Measurements from ENCODE around the gene MYO9A.
"Not testable (repeated sequence)": the region's sequence is repeated elsewhere in the genome, so short reads cannot be mapped to it uniquely, and the experiment has no call there.

The MYO9A gene

GRCh38 chr15:72070817-72071447 is 47.0 kb downstream of the MYO9A start:
- no peak overlapping the region for H3K4me3 ChIP-seq (ENCODE audit: low read length in 2 of 2)
- no peak overlapping the region for H3K9ac ChIP-seq (ENCODE audit: low read depth in 1 of 2, low read length in 2 of 2)
- H3K27ac ChIP-seq (ENCODE audit: low read depth in 2 of 2, low read length in 2 of 2) = no peak overlapping the region
- H3K27me3 ChIP-seq (ENCODE audit: control insufficient read depth in 2 of 2, insufficient read depth in 2 of 2, low read length in 2 of 2) = no peaks in the 10 kb centered on the region
- peaks cover 0 to 2% of the 10 kb centered on the region in 2 donors for H3K4me1 ChIP-seq (ENCODE audit: control insufficient read depth in 2 of 2, insufficient read depth in 2 of 2, low read length in 2 of 2)
- no peaks in the 10 kb centered on the region for H3K36me3 ChIP-seq (ENCODE audit: control insufficient read depth in 2 of 2, insufficient read depth in 2 of 2, low read length in 2 of 2)
- no peaks in the 10 kb centered on the region for H3K9me3 ChIP-seq (ENCODE audit: control insufficient read depth in 2 of 2, low read length in 2 of 2)

GRCh38 chr15:72068856-72069255 is 49.1 kb downstream of the MYO9A start:
- no peaks in the 10 kb centered on the region for H3K27me3 ChIP-seq (ENCODE audit: control insufficient read depth in 2 of 2, insufficient read depth in 2 of 2, low read length in 2 of 2)
- H3K36me3 ChIP-seq (ENCODE audit: control insufficient read depth in 2 of 2, insufficient read depth in 2 of 2, low read length in 2 of 2) = no peaks in the 10 kb centered on the region
- H3K27ac ChIP-seq (ENCODE audit: low read depth in 2 of 2, low read length in 2 of 2) = no peak overlapping the region
- no peak overlapping the region for H3K9ac ChIP-seq (ENCODE audit: low read depth in 1 of 2, low read length in 2 of 2)
- peaks cover 0 to 2% of the 10 kb centered on the region in 2 donors for H3K4me1 ChIP-seq (ENCODE audit: control insufficient read depth in 2 of 2, insufficient read depth in 2 of 2, low read length in 2 of 2)
- no peak overlapping the region for H3K4me3 ChIP-seq (ENCODE audit: low read length in 2 of 2)
- H3K9me3 ChIP-seq (ENCODE audit: control insufficient read depth in 2 of 2, low read length in 2 of 2) = no peaks in the 10 kb centered on the region

- Histone ChIP-seq H3K27me3 (ENCODE audit: control insufficient read depth in 2 of 2, insufficient read depth in 2 of 2, low read length in 2 of 2) (no peaks in the 10 kb centered on the region), H3K36me3 (ENCODE audit: control insufficient read depth in 2 of 2, insufficient read depth in 2 of 2, low read length in 2 of 2) (no peaks in the 10 kb centered on the region), H3K9ac (ENCODE audit: low read depth in 1 of 2, low read length in 2 of 2) (no peak overlapping the region), H3K27ac (ENCODE audit: low read depth in 2 of 2, low read length in 2 of 2) (no peak overlapping the region), H3K4me1 (ENCODE audit: control insufficient read depth in 2 of 2, insufficient read depth in 2 of 2, low read length in 2 of 2) (peaks cover 0 to 2% of the 10 kb centered on the region in 2 donors), H3K4me3 (ENCODE audit: low read length in 2 of 2) (no peak overlapping the region), H3K9me3 (ENCODE audit: control insufficient read depth in 2 of 2, low read length in 2 of 2) (no peaks in the 10 kb centered on the region)
Observed at GRCh38 chr15:72065801-72066200, 52.1 kb downstream of the MYO9A start.

GRCh38 chr15:72063186-72063585 is 54.8 kb downstream of the MYO9A start:
- no peak overlapping the region for H3K27ac ChIP-seq (ENCODE audit: low read depth in 2 of 2, low read length in 2 of 2)
- H3K9me3 ChIP-seq (ENCODE audit: control insufficient read depth in 2 of 2, low read length in 2 of 2) = no peaks in the 10 kb centered on the region
- H3K9ac ChIP-seq (ENCODE audit: low read depth in 1 of 2, low read length in 2 of 2) = no peak overlapping the region
- H3K4me3 ChIP-seq (ENCODE audit: low read length in 2 of 2) = no peak overlapping the region
- no peaks in the 10 kb centered on the region for H3K27me3 ChIP-seq (ENCODE audit: control insufficient read depth in 2 of 2, insufficient read depth in 2 of 2, low read length in 2 of 2)
- no peaks in the 10 kb centered on the region for H3K4me1 ChIP-seq (ENCODE audit: control insufficient read depth in 2 of 2, insufficient read depth in 2 of 2, low read length in 2 of 2)
- no peaks in the 10 kb centered on the region for H3K36me3 ChIP-seq (ENCODE audit: control insufficient read depth in 2 of 2, insufficient read depth in 2 of 2, low read length in 2 of 2)

- no peaks in the 10 kb centered on the region for H3K27me3 ChIP-seq (ENCODE audit: control insufficient read depth in 2 of 2, insufficient read depth in 2 of 2, low read length in 2 of 2)
- no peak overlapping the region for H3K4me3 ChIP-seq (ENCODE audit: low read length in 2 of 2)
- H3K36me3 ChIP-seq (ENCODE audit: control insufficient read depth in 2 of 2, insufficient read depth in 2 of 2, low read length in 2 of 2) = no peaks in the 10 kb centered on the region
- no peaks in the 10 kb centered on the region for H3K9me3 ChIP-seq (ENCODE audit: control insufficient read depth in 2 of 2, low read length in 2 of 2)
- no peak overlapping the region for H3K27ac ChIP-seq (ENCODE audit: low read depth in 2 of 2, low read length in 2 of 2)
- H3K9ac ChIP-seq (ENCODE audit: low read depth in 1 of 2, low read length in 2 of 2) = no peak overlapping the region
- H3K4me1 ChIP-seq (ENCODE audit: control insufficient read depth in 2 of 2, insufficient read depth in 2 of 2, low read length in 2 of 2) = no peaks in the 10 kb centered on the region
Observed at GRCh38 chr15:72062319-72062718, 55.6 kb downstream of the MYO9A start.

- no peaks in the 10 kb centered on the region for H3K27me3 ChIP-seq (ENCODE audit: control insufficient read depth in 2 of 2, insufficient read depth in 2 of 2, low read length in 2 of 2)
- H3K9ac ChIP-seq (ENCODE audit: low read depth in 1 of 2, low read length in 2 of 2) = no peak overlapping the region
- no peaks in the 10 kb centered on the region for H3K9me3 ChIP-seq (ENCODE audit: control insufficient read depth in 2 of 2, low read length in 2 of 2)
- no peak overlapping the region for H3K4me3 ChIP-seq (ENCODE audit: low read length in 2 of 2)
- H3K36me3 ChIP-seq (ENCODE audit: control insufficient read depth in 2 of 2, insufficient read depth in 2 of 2, low read length in 2 of 2) = no peaks in the 10 kb centered on the region
- H3K27ac ChIP-seq (ENCODE audit: low read depth in 2 of 2, low read length in 2 of 2) = no peak overlapping the region
- H3K4me1 ChIP-seq (ENCODE audit: control insufficient read depth in 2 of 2, insufficient read depth in 2 of 2, low read length in 2 of 2) = no peaks in the 10 kb centered on the region
Observed at GRCh38 chr15:72060687-72061250, 57.2 kb downstream of the MYO9A start.

GRCh38 chr15:72058585-72058984 is 59.4 kb downstream of the MYO9A start:
- Histone ChIP-seq H3K9ac (ENCODE audit: low read depth in 1 of 2, low read length in 2 of 2) (no peak overlapping the region), H3K36me3 (ENCODE audit: control insufficient read depth in 2 of 2, insufficient read depth in 2 of 2, low read length in 2 of 2) (no peaks in the 10 kb centered on the region)

GRCh38 chr15:72057548-72058091 is 60.3 kb downstream of the MYO9A start:
- H3K4me3 ChIP-seq (ENCODE audit: low read length in 2 of 2) = no peak overlapping the region
- no peaks in the 10 kb centered on the region for H3K36me3 ChIP-seq (ENCODE audit: control insufficient read depth in 2 of 2, insufficient read depth in 2 of 2, low read length in 2 of 2)
- H3K9me3 ChIP-seq (ENCODE audit: control insufficient read depth in 2 of 2, low read length in 2 of 2) = no peaks in the 10 kb centered on the region
- H3K27ac ChIP-seq (ENCODE audit: low read depth in 2 of 2, low read length in 2 of 2) = no peak overlapping the region
- no peaks in the 10 kb centered on the region for H3K4me1 ChIP-seq (ENCODE audit: control insufficient read depth in 2 of 2, insufficient read depth in 2 of 2, low read length in 2 of 2)
- no peak overlapping the region for H3K9ac ChIP-seq (ENCODE audit: low read depth in 1 of 2, low read length in 2 of 2)
- H3K27me3 ChIP-seq (ENCODE audit: control insufficient read depth in 2 of 2, insufficient read depth in 2 of 2, low read length in 2 of 2) = no peaks in the 10 kb centered on the region

More at GRCh38 chr15:72058585-72058984, 59.4 kb downstream of the MYO9A start:
- Histone ChIP-seq H3K27ac (ENCODE audit: low read depth in 2 of 2, low read length in 2 of 2) (no peak overlapping the region), H3K27me3 (ENCODE audit: control insufficient read depth in 2 of 2, insufficient read depth in 2 of 2, low read length in 2 of 2) (no peaks in the 10 kb centered on the region), H3K4me3 (ENCODE audit: low read length in 2 of 2) (no peak overlapping the region), H3K9me3 (ENCODE audit: control insufficient read depth in 2 of 2, low read length in 2 of 2) (no peaks in the 10 kb centered on the region), H3K4me1 (ENCODE audit: control insufficient read depth in 2 of 2, insufficient read depth in 2 of 2, low read length in 2 of 2) (no peaks in the 10 kb centered on the region)

- H3K9me3 ChIP-seq (ENCODE audit: control insufficient read depth in 2 of 2, low read length in 2 of 2); H3K4me3 ChIP-seq (ENCODE audit: low read length in 2 of 2); H3K9ac ChIP-seq (ENCODE audit: low read depth in 1 of 2, low read length in 2 of 2); H3K4me1 ChIP-seq (ENCODE audit: control insufficient read depth in 2 of 2, insufficient read depth in 2 of 2, low read length in 2 of 2); H3K27me3 ChIP-seq (ENCODE audit: control insufficient read depth in 2 of 2, insufficient read depth in 2 of 2, low read length in 2 of 2); H3K36me3 ChIP-seq (ENCODE audit: control insufficient read depth in 2 of 2, insufficient read depth in 2 of 2, low read length in 2 of 2); H3K27ac ChIP-seq (ENCODE audit: low read depth in 2 of 2, low read length in 2 of 2): not testable (repeated sequence)
Observed at GRCh38 chr15:72056217-72056616, 61.7 kb downstream of the MYO9A start.

GRCh38 chr15:72053297-72053696 is 64.7 kb downstream of the MYO9A start:
- H3K9ac ChIP-seq (ENCODE audit: low read depth in 1 of 2, low read length in 2 of 2); H3K36me3 ChIP-seq (ENCODE audit: control insufficient read depth in 2 of 2, insufficient read depth in 2 of 2, low read length in 2 of 2); H3K4me1 ChIP-seq (ENCODE audit: control insufficient read depth in 2 of 2, insufficient read depth in 2 of 2, low read length in 2 of 2); H3K4me3 ChIP-seq (ENCODE audit: low read length in 2 of 2); H3K27ac ChIP-seq (ENCODE audit: low read depth in 2 of 2, low read length in 2 of 2); H3K9me3 ChIP-seq (ENCODE audit: control insufficient read depth in 2 of 2, low read length in 2 of 2); H3K27me3 ChIP-seq (ENCODE audit: control insufficient read depth in 2 of 2, insufficient read depth in 2 of 2, low read length in 2 of 2): not testable (repeated sequence)
